ENCODE data around the gene EP400.

Gene EP400

GRCh38 chr12:131987552-131987951 is 37.8 kb downstream of the EP400 start:
- no peak for DNase-seq (ENCODE audit: low read depth in 2 of 2)

- no peak for DNase-seq (ENCODE audit: low read depth in 2 of 2)
These were observed 38.5 kb downstream of the EP400 start for GRCh38 chr12:131988054-131988796.

DNA sequence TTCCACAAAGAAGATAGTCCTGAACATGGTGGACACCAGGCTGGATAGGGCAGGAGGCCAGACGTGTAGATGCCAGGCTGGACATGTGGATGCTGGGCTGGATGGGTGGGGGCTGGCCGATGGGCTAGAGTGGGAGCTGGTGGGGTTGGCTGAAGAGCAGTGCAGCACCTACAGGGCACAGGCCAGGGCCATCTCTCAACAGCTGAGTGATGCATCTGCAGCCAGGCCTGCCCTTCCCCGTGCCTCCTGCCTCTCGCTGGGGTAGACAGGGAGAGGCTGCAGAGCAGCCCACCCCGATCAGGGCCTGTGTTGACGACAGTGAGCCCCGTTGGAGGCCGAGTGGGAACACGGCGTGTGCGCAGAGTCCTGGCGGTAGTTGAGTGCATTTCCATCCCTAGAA is 39.3 kb downstream of the EP400 start:
- no peak for DNase-seq (ENCODE audit: low read depth in 2 of 2)

GRCh38 chr12:131990066-131990979 is 40.6 kb downstream of the EP400 start:
- no peak for DNase-seq (ENCODE audit: low read depth in 2 of 2)

- no peak for DNase-seq (ENCODE audit: low read depth in 2 of 2)
These were observed 41.2 kb downstream of the EP400 start for GRCh38 chr12:131990980-131991305.

DNA sequence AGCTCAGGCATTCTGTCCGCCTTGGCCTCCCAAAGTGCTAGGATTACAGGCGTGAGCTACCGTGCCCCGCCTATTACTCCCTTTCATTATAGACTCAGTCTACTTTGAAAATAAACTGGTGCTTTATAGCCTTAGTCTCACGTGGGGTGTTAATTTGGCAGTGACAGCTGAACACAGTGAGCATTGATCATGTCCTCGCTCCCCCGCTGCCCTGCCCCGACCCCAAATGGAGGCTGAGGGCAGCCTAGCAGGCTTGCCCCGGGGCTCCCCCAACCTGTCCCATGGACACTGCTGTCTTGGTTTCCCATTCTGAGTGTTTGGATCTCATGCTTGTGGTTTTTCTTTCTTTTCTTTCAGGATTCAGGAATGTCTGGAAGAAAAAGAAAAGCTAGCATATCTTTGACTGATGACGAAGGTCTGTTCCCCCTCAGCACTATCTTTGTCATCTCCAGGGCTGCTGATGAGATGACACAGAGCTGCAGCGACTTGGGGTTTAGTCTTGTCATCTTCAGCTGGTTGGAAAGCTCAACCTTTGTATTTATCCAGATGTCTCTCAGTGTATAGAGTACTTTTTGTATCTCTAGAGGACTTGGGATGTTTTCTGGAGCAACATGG is 42.2 kb downstream of the EP400 start:
- DNase-seq (ENCODE audit: low read depth in 2 of 2): no peak

GRCh38 chr12:131994589-131994988 is 44.8 kb downstream of the EP400 start:
- DNase-seq (ENCODE audit: low read depth in 2 of 2): no peak

DNA sequence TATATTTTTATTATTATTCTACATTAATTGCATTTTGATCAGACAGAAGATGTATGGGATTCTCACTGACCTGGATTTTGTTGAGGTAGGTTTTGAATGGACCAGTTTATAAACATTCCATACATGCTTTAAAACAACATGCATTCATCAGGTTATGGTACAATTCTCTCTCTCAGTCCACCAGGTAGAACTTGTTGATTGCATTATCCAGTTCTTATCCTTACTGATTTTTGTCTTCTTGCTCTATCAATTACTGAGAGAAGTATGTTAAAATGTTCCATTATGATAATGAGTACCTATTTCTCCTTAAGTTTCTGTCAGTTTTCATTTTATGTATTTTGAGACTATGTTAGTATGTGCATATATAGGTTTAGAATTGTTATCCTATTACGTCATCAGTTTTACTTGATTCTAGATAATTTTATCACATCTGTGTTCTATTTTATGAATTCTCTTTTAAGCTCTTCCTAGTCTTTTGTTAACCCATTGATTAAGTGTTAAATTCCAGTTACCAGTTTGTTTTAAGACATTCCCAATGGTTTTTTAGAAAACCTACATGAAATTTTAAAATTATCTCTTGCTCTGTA is 50.6 kb downstream of the EP400 start:
- no peak for DNase-seq (ENCODE audit: low read depth in 2 of 2)

DNA sequence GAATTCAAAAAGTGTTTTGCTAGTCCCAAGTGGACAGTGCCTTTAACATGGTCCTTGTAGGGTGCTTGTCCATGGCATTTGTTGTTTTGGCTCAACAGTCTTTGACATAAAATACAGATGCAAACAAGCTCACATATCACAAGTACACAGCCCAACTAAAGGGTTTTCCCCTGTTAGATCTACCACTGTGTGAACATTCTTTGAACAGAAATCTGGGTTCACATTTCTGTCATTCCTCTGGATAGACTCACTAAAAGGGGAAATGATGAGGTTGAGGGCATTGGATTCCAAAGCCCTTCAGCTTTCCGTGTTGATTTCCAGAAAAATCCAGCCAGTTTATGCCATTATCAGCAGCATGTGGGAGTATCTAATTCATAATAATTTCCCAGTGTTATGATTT is 54.1 kb downstream of the EP400 start:
- DNase-seq (ENCODE audit: low read depth in 2 of 2): no peak

- no peak for DNase-seq (ENCODE audit: low read depth in 2 of 2)
These were observed 55.2 kb downstream of the EP400 start for GRCh38 chr12:132004946-132005345.

- DNase-seq (ENCODE audit: low read depth in 2 of 2): no peak
These were observed 56.4 kb downstream of the EP400 start for GRCh38 chr12:132006056-132006680.

- DNase-seq (ENCODE audit: low read depth in 2 of 2): no peak
These were observed 57.3 kb downstream of the EP400 start for GRCh38 chr12:132007041-132007440.

DNA sequence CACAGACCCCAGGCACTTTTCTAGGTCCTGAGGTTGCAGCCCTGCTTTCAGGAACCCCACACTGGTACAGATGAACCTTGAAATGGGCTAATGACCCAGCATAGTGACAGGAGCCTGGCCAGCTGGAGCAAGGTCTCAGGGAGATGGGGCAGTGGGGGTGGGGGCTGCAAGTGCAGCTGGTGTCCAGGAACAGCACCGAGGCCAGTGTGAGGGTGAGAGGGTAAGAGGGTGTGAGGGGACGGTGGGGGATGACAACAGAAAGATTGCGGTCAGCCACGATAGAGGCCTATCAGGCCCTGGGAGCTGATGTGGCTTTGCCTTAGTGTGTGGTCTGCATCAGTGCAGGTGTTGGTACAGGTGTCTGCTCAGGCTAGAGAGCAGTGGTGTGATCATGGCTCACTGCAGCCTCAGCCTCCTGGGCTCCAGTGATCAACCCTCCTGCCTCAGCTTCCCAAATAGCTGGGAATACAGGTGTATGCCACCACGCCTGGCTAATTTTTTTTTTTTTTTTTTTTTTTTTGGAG is 59.7 kb downstream of the EP400 start:
- no peak for DNase-seq (ENCODE audit: low read depth in 2 of 2)

GRCh38 chr12:132012919-132013568 is 63.3 kb downstream of the EP400 start:
- no peak for DNase-seq (ENCODE audit: low read depth in 2 of 2)

DNA sequence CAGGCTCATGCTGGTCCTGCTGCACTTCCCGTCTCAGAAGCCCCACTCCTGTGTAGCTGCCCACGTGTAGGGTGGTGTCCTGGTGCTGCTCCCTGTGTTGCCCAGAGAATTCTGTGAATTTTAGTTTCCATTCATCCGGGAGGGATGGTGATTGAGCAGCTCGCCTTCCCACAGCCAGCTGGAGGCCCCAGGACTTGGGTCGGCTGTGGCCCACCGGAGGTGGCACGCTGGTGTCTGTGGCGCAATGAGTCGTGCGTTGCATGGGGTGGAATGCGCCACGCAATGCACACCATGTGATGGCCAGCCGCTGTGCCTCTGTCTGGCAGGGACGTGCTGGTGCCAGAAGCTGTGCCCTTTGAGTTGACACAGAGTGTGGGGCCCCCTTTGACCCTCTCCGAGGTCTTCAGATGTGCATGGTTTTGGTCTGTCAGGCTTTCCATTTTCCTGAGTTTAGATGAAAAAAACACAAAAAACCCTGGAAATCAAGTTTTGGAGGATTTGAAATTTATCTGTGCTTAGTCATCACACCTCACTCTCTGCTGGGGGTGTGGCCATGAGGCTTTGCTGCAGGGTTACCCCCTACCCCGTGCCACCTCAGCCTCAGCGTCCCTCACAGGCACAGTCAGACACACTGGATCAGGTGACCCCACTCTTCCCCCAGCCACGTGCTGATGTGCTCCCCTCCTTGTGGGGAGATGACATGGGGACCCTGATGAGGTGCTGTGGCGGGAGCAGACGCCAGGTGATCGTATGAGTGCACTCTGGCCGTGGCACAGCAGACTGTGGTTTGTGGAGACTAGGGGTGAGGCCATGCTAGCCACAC is 64.6 kb downstream of the EP400 start:
- DNase-seq (ENCODE audit: low read depth in 2 of 2): no peak

GRCh38 chr12:132014915-132015280 is 65.2 kb downstream of the EP400 start:
- no peak for DNase-seq (ENCODE audit: low read depth in 2 of 2)

DNA sequence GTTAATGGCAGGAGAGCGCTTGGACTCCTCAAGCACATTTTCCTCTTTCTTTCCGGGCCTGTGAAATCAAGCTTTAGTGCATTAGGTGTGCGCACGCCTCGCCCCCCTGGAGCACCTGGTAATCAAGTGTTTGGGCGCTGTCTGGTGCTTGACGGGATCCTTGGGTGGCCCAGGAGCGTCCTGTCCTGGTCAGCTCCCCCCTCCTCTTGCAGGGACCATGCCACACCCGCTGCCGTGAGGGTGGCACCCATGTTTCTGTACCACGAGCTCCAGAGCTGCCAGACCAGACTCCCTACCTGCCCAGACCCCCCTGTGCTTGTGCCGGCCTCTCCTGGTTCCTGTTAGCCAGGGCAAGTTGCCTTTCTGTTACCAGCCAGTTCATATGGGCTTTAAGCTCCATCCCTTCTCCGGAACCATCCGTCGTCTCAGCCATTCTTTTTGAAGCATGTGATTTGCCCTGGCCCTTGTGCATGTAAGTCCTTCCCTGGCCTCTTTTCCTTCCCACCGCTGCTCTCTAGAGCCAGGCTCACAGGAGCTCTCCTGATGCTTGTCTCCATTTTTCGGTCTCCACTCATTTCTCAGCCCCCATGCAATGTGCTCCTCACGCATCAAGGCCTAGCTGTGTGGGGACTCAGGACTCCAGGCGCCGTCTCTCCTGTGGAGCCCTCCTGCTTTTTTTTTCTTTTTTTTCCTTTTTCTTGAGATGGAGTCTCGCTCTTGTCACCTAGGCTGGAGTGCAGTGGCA is 66.1 kb downstream of the EP400 start:
- no peak for DNase-seq (ENCODE audit: low read depth in 2 of 2)

DNA sequence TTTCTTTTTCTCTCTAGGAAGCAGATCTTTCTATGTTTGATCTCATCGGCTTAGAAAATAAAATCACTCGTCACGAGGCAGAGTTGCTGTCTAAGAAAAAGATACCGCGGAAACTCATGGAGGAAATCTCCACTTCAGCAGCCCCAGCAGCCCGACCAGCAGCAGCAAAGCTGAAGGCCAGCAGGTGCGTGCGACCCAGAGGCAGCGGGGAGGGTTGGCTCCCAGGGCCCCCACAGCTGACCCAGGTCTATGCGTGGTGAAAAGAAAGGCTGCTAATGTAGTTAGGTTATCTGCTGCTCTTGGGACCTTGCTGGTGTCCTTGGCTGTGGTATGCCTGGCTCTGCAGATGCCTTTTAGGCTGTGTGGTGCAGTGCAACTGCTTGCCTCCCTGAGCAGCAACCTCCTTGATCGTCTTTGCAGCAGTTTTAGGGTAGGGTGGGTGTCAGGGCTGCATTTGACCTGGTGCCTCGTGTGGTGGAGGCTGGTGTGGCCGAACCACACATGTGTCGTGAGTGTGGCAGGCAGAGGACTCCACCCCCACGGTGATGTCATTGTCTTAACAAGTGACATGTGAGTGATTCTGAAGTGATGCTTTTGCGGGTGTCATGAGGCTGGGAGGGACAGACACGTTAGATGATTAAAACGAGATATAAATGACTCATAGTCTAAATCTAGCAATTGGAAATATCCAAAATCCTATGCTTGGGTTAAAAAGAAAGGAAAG is 68.6 kb downstream of the EP400 start:
- DNase-seq (ENCODE audit: low read depth in 2 of 2): no peak

- DNase-seq (ENCODE audit: low read depth in 2 of 2): no peak
These were observed 70.1 kb downstream of the EP400 start for GRCh38 chr12:132019891-132020290.

All from stimulated activated CD4-positive, alpha-beta T cell treated with anti-CD3 and anti-CD28 coated beads, Interleukin-1b, Interleukin-23, amount 100 ng/mL, for 1 hour (primary cell).